NCI-H82 (cell line): ENCODE results near the gene KIRREL3.
"Not testable (repeated sequence)": the region's sequence is repeated elsewhere in the genome, so short reads cannot be mapped to it uniquely, and the experiment has no call there.

Source experiments
- DNase-seq: peaks from one replicate; lab custom pipeline; 2025; lab: John Stamatoyannopoulos, UW

The KIRREL3 gene

GRCh38 chr11:126952533-126952932 lies 48.0 kb downstream of the KIRREL3 start:
- DNase-seq = not testable (repeated sequence)

- DNase-seq = no peak
Measured at GRCh38 chr11:126951465-126951864, 49.1 kb downstream of the KIRREL3 start.

DNA sequence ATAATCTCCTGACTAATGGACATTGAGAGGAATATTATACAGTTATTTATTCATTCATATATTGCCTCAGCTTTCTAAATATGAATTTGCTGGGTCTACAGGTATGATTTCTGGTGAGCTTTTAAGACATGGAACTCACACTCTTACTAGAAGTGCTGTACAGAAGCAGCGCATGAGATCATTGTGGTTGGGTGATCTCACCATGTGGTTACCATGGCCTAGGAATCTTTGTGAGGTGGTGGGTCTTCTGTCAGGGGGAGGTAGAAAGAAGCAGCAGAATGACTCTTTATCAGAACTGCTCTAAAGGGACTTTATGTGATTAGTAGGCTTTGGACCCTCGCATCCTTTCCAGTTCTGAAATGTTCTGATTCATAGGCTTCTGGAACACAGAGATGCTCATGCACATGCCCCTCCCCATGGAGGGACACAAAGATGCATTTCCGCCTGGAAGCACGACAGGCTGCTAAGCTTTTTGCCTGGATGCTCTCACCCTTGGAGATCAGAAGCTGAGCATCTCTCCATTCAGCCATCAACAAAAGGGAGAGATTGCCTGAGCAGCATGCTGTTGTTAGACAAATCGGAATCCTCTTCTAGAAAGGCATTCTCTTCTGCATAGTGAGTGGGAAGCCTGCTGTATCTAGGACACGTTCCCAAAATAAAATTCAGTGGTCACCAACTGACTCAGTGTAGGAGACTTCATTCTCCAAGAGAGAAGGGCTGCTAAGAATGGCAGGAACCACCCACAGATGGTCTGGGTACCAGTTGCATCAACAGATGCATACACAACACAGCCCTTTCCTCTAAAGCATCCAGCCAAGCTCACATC lies 51.3 kb downstream of the KIRREL3 start:
- DNase-seq = no peak

GRCh38 chr11:126948563-126948962 lies 52.0 kb downstream of the KIRREL3 start:
- DNase-seq = peak; percentile 13

- DNase-seq = no peak
Measured at GRCh38 chr11:126945319-126945718, 55.3 kb downstream of the KIRREL3 start.

GRCh38 chr11:126943316-126943715 lies 57.3 kb downstream of the KIRREL3 start:
- no peak for DNase-seq

DNA sequence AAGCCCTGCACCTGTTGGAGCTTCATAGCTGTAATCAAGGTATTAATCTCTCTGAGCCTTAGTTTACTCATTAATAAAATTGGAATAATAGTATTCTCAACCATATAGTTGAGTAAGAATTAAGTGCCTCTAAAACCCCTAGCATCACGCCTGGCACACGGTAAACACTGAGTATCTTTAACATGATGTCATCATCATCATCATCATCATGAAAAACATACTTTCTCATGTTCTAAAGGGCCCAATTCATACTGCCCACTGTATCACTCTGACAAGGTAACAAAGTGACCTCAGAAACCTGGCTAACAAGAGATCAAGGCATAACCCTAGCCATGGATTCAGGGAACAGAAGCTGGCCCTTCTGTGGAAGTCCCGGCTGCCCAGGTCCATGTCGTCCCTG lies 58.4 kb downstream of the KIRREL3 start:
- no peak for DNase-seq

DNA sequence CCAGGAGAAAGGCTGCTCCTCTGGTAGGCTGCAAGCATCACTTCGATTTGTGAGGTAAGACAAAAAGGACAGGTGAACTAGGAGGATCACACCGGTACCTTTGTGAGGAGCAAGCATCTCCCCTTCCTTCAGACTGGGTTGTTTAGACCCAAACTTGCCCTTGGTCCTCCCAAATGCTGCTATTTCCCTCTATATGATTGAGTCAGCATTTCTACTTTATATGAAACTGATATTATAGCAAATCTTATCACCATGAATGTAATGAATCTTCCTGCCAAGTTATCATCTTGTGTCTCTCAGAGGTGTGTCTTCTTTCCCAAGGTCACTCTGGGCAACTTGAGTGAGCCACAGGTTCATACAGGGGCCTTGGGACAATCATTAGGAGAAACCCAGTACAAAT lies 61.0 kb downstream of the KIRREL3 start:
- DNase-seq = no peak

DNA sequence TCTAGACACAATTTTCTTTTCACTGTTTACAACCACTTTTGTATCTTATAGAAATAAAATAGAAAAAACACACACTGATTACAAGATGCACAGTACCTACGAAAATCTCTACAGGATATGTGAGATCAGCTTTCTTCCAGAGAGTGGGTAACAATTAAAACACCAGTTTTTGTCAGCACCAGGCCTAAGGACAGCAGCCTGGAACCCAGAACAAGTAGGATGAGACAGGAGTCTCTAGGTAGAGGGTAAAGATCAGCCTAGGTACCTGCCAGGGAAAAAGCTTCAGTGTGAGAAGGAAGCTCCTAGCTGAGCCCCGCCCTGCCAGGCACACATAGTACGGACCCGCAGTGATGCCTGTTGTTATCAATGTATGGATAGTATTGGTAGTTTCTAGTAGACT lies 61.9 kb downstream of the KIRREL3 start:
- no peak for DNase-seq

DNA sequence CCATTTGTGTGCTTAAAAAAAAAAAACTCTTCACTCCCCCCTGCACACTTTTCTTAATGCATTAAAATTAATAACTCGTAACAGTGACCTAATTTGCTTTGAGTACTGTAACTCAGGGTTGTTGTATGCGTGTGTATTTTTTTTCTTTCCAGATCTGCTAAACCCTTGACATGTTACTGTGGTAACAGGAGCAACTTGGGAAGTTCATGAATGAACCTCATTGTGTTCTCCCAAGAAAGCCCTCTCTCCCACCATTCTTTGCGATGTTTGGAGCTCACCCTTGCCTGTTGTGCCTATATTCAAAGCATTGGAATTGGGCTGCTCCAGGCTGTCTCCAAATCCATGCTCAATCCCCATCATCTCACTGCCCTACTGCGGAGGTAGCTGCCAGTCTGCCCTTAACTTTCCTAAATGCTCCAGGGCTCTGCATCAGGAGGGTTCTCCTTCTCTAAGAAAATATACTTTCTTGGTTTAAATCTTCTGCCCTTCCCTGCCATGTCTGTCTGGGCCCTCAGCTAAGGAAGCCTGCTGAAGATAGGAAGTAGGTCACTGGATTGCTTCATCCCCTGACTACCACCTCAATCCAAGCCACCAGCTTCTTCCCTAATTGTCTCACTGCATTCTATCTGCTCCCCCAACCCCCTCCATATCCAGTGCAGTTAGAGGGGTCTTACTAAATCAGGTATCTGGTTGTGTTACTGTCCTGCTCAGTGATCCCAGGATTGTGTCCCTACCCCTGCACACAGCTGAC lies 70.3 kb downstream of the KIRREL3 start:
- no peak for DNase-seq

GRCh38 chr11:126929179-126930061 lies 71.2 kb downstream of the KIRREL3 start:
- DNase-seq = no peak

DNA sequence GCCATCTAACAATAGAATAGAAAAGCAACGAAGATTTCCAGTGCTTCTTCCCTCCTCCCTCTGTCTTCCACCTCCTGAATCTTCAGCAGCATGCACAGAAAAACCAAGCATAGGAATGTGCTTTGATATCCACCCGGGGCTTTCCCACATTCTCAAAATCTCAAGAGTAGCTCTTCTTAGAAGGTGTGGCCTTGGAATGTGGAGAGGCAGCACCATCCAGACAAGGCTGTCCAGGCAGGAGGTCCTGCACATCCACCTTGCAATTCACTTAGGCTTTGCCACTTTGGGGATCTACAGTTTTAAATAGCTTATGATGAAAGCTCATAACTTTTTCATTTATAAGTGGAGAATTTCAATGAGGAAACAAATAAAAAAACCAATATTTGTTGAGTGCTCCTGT lies 72.9 kb downstream of the KIRREL3 start:
- DNase-seq = no peak

DNA sequence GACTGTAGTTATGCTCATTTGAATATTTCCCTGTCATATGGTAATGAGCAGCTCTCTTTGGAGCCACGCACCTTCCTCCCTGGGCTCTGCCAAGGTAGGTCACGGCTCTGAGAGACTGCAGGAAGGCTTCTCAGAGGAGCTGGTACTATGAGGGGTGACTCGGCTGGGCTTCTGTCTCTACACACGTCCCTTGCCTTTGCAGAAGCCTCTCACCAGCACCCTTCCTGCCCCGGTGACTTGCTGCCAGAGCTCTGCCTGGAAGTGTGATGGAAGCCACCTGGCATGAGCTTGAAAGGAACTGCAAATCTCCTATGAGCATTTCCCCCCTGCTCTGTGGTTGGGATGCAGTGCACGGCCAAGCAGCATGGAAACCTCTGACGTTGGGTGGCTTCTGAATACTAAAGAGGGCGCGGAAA lies 74.2 kb downstream of the KIRREL3 start:
- DNase-seq = no peak

DNA sequence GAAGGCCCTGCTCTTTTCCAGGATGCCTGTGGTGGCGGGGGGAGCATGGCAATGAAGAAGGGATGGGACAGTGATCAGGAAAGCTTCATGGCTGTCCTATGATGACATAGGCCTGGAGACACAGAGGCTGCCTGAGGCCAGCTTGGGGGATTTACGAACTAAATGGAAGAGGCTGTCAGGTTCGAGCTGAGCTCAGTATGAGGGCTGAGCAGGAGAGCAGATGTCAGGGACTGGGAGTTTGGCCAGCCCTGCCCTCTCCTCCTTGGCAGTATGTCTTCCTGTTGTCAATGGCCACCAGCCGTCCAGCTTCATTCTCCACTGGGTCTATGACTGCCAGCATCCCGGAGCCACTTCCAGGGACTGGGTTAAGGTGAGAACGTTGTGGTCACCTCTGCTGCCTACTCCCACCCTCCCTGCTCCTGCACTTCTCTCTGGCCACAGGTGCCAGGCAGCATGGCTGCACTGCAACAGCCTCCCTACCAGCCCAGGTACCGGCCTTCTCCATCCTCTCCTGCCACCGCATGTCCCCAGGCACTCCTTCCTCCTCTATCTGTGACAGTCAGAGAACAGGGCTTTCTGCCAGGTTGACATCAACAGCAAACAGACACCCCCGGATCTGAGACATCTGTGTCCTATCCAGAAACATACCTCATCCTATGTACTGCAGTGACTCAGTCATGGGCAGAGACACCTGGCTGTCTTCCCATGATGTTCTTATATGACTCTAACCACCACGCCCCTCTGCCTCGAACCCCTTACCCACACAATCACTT lies 75.1 kb downstream of the KIRREL3 start:
- DNase-seq = no peak

DNA sequence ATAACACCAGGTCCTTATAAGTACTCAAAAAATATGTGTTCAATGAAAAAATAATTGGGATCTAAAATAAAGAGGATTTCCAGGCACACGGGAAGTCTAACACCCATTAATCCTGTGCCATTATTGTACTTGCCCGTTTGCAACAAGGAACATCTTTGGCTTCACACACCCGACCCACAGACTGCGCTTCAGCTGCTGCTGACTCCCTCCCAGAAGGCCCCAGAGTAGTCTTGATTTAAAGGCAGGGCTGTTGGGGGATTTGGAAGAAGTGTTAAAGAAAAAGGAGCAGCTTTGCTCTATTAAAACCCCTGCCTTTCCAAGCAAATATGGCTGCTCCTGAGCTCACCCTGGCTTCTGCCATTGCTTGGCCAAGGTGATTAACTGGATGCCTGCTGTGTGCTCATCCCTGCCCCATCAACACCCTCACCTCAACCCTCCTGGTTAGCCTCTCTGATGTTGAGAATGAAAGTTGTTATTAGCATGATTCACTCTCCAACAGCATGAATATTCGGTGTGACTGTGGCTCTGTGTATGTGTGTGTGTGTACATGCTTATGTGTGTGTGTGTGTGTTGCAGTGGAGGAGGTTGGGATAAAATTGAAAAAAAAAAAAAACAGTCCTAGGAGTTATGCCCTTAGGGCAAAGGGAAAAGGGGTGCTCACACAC lies 76.1 kb downstream of the KIRREL3 start:
- no peak for DNase-seq

GRCh38 chr11:126920833-126921232 lies 79.7 kb downstream of the KIRREL3 start:
- DNase-seq = no peak

DNA sequence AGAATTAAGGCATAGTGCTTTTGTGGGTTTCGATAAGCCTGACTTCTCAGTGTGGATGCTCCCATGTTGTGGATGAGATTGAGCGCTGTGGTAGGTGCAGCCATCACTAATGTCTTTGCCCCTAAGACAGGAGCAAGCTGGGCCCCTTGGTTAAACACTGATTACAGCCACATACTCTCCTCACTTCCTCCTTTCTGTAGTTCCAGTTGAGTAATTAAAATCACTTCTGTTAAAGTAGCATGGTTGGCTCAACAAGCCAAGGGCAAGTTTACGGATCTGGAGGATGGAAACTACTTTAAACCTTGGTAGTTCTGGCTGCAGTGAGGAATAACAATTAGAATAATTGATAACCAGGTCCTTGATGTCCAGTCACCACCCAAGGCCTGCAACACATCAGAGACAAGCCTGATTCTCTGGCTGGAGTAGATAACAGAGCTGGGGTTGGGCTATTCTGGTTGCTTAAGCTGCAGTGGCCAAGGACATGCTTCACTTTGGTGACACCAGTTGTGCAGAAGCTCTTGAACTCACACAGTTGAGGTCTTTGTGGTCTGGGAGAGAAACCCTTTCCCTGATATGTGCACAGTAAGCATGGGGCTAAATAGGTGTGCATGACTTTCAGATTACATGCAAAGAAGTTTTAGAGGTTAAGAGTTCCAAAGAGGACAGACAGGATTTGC lies 81.3 kb downstream of the KIRREL3 start:
- no peak for DNase-seq

GRCh38 chr11:126918556-126918955 lies 82.0 kb downstream of the KIRREL3 start:
- DNase-seq = no peak

- DNase-seq = no peak
Measured at GRCh38 chr11:126917531-126918204, 82.9 kb downstream of the KIRREL3 start.

DNA sequence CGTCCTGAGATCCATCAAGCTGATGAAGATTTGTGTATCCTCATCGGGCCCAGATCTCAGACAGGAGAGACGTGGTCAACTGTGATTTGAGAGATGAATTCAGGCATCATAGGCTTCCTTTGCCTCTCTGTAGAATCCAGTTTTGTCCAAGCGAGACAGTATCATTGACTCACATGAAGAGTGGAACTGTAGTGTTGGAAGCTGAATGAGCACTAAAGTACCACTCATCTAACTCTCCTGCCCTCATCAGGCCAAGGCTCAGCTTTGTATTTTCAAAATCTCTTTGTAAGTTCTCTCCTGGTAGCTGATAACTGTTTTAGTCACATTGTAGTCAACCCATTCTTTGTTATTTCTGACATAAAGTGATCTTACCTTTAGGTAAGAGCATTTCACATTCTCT lies 85.1 kb downstream of the KIRREL3 start:
- DNase-seq = no peak
